ENCODE results near the gene DUSP11.

Gene DUSP11

GRCh38 chr2:73822991-73823390 is 43.1 kb upstream of the DUSP11 start:
- TF ChIP-seq REST (IDR thresholded peaks at IDR 0.05; ENCODE audit: low read depth) = no peak
- TF ChIP-seq NFIC (IDR thresholded peaks at IDR 0.05) = no peak
- no peak for TF ChIP-seq TCF12 (IDR thresholded peaks at IDR 0.05; ENCODE audit: low read depth)
- no peak for TF ChIP-seq TAF1 (IDR thresholded peaks at IDR 0.05; ENCODE audit: low read depth)
- TF ChIP-seq EP300 (IDR thresholded peaks at IDR 0.05; ENCODE audit: borderline replicate concordance) = no peak
- TF ChIP-seq RAD21 (IDR thresholded peaks at IDR 0.05; ENCODE audit: low read depth) = no peak
- TF ChIP-seq CREB1 (IDR thresholded peaks at IDR 0.05; ENCODE audit: low read depth) = no peak
- no peak for TF ChIP-seq FOXM1 (IDR thresholded peaks at IDR 0.05; ENCODE audit: borderline replicate concordance, low read depth)
- TF ChIP-seq MAX (IDR thresholded peaks at IDR 0.05) = no peak
- TF ChIP-seq CEBPB (IDR thresholded peaks at IDR 0.05) = no peak

- TF ChIP-seq NFIC (IDR thresholded peaks at IDR 0.05) (no peak), FOXM1 (IDR thresholded peaks at IDR 0.05; ENCODE audit: borderline replicate concordance, low read depth) (no peak), RAD21 (IDR thresholded peaks at IDR 0.05; ENCODE audit: low read depth) (no peak), REST (IDR thresholded peaks at IDR 0.05; ENCODE audit: low read depth) (no peak), TEAD4 (IDR thresholded peaks at IDR 0.05) (no peak), CEBPB (IDR thresholded peaks at IDR 0.05) (no peak), EP300 (IDR thresholded peaks at IDR 0.05; ENCODE audit: borderline replicate concordance) (no peak), TCF12 (IDR thresholded peaks at IDR 0.05; ENCODE audit: low read depth) (no peak), MAX (IDR thresholded peaks at IDR 0.05) (no peak), ZBTB7A (IDR thresholded peaks at IDR 0.05; ENCODE audit: low read depth) (no peak), YY1 (IDR thresholded peaks at IDR 0.05; ENCODE audit: low read depth) (no peak), USF1 (IDR thresholded peaks at IDR 0.05) (no peak), TAF1 (IDR thresholded peaks at IDR 0.05; ENCODE audit: low read depth) (no peak), EGR1 (IDR thresholded peaks at IDR 0.05) (no peak), CREB1 (IDR thresholded peaks at IDR 0.05; ENCODE audit: low read depth) (no peak)
Measured at GRCh38 chr2:73822276-73822675, 42.4 kb upstream of the DUSP11 start.

- TF ChIP-seq TAF1 (IDR thresholded peaks at IDR 0.05; ENCODE audit: low read depth) = no peak
- TF ChIP-seq TCF12 (IDR thresholded peaks at IDR 0.05; ENCODE audit: low read depth) = no peak
- TF ChIP-seq RAD21 (IDR thresholded peaks at IDR 0.05; ENCODE audit: low read depth) = no peak
- no peak for TF ChIP-seq MAX (IDR thresholded peaks at IDR 0.05)
- no peak for TF ChIP-seq FOXM1 (IDR thresholded peaks at IDR 0.05; ENCODE audit: borderline replicate concordance, low read depth)
- TF ChIP-seq EP300 (IDR thresholded peaks at IDR 0.05; ENCODE audit: borderline replicate concordance) = no peak
- TF ChIP-seq REST (IDR thresholded peaks at IDR 0.05; ENCODE audit: low read depth) = no peak
- no peak for TF ChIP-seq TEAD4 (IDR thresholded peaks at IDR 0.05)
- no peak for TF ChIP-seq CEBPB (IDR thresholded peaks at IDR 0.05)
- TF ChIP-seq YY1 (IDR thresholded peaks at IDR 0.05; ENCODE audit: low read depth) = no peak
- TF ChIP-seq NFIC (IDR thresholded peaks at IDR 0.05) = no peak
Measured at GRCh38 chr2:73821669-73822068, 41.8 kb upstream of the DUSP11 start.

- TF ChIP-seq CREB1 (IDR thresholded peaks at IDR 0.05; ENCODE audit: low read depth) = no peak
- no peak for TF ChIP-seq ZBTB7A (IDR thresholded peaks at IDR 0.05; ENCODE audit: low read depth)
- no peak for TF ChIP-seq REST (IDR thresholded peaks at IDR 0.05; ENCODE audit: low read depth)
- TF ChIP-seq MAX (IDR thresholded peaks at IDR 0.05) = no peak
- no peak for TF ChIP-seq NFIC (IDR thresholded peaks at IDR 0.05)
- TF ChIP-seq TEAD4 (IDR thresholded peaks at IDR 0.05) = no peak
- TF ChIP-seq YY1 (IDR thresholded peaks at IDR 0.05; ENCODE audit: low read depth) = no peak
- TF ChIP-seq TAF1 (IDR thresholded peaks at IDR 0.05; ENCODE audit: low read depth) = no peak
- no peak for TF ChIP-seq EP300 (IDR thresholded peaks at IDR 0.05; ENCODE audit: borderline replicate concordance)
- no peak for TF ChIP-seq USF1 (IDR thresholded peaks at IDR 0.05)
- no peak for TF ChIP-seq FOXM1 (IDR thresholded peaks at IDR 0.05; ENCODE audit: borderline replicate concordance, low read depth)
- no peak for TF ChIP-seq TCF12 (IDR thresholded peaks at IDR 0.05; ENCODE audit: low read depth)
- no peak for TF ChIP-seq RAD21 (IDR thresholded peaks at IDR 0.05; ENCODE audit: low read depth)
- TF ChIP-seq CEBPB (IDR thresholded peaks at IDR 0.05) = no peak
Measured at GRCh38 chr2:73821227-73821626, 41.3 kb upstream of the DUSP11 start.
